Activated CD8-positive, alpha-beta T cell treated with anti-CD3 and anti-CD28 coated beads for 36 hours (primary cell): ENCODE measurements around the gene CALN1. TPM values are rescaled to one million over a fixed set of nuclear protein-coding genes. Genes with fewer than 3 reads are reported as not detected.

ENCODE experiments used
- ATAC-seq: fragments of 200-7000 bp; cut with Tn5 transposase; one replicate; pipeline ENCODE4 v1.10.0; 2021; ENCODE audit warnings: mild to moderate bottlenecking, moderate library complexity
- CTCF ChIA-PET: fragments of 350-600 bp; sonication (Branson Sonifier 250); formaldehyde crosslinking; loops from one replicate; lab custom pipeline; 2021; ENCODE audit warnings: antibody characterized with exemption; lab: Charles Lee
- POLR2A ChIA-PET: fragments of 350-600 bp; sonication (Branson Sonifier 250); formaldehyde crosslinking; loops from one replicate; lab custom pipeline; 2021; ENCODE audit warnings: antibody characterized with exemption; lab: Charles Lee
- DNase-seq: peaks from one replicate; pipeline ENCODE4 v3.0.0-alpha.2; 2020
- H3K27ac Mint-ChIP-seq: one replicate; pipeline ENCODE4 v1.8.0; 2021; ENCODE audit warnings: mild to moderate bottlenecking, mixed read lengths
- H3K27me3 Mint-ChIP-seq: one replicate; pipeline ENCODE4 v1.8.0; 2021; ENCODE audit warnings: mixed read lengths
- H3K36me3 Mint-ChIP-seq: one replicate; pipeline ENCODE4 v1.8.0; 2021; ENCODE audit warnings: low read depth, mixed read lengths
- H3K4me1 Mint-ChIP-seq: one replicate; pipeline ENCODE4 v1.8.0; 2021; ENCODE audit warnings: low read depth, mixed read lengths
- H3K4me3 Mint-ChIP-seq: one replicate; pipeline ENCODE4 v1.8.0; 2021; ENCODE audit warnings: mild to moderate bottlenecking, moderate library complexity, mixed read lengths
- H3K9me3 Mint-ChIP-seq: one replicate; pipeline ENCODE4 v1.8.0; 2021; ENCODE audit warnings: mixed read lengths
- intact Hi-C: fragments of 100-400 bp; cut with micrococcal nuclease; formaldehyde crosslinking; loops from one replicate; pipeline ENCODE4 v1.10.0; 2022
- total RNA-seq, 2 experiments: library from RNA; stranded (reverse); gene quantifications; one replicate each; pipeline ENCODE4 v1.2.3, GENCODE V29; 2021
- TF ChIP-seq, protein P1 (sequence below): fragments of 200-600 bp; IDR thresholded peaks from one replicate; pipeline ENCODE4 v1.8.0; 2022; ENCODE audit warnings: antibody characterized with exemption, mild to moderate bottlenecking

The CALN1 gene
- total RNA-seq, 2 experiments from 2014 or later, result 0.02 to 0.16 TPM

DNA sequence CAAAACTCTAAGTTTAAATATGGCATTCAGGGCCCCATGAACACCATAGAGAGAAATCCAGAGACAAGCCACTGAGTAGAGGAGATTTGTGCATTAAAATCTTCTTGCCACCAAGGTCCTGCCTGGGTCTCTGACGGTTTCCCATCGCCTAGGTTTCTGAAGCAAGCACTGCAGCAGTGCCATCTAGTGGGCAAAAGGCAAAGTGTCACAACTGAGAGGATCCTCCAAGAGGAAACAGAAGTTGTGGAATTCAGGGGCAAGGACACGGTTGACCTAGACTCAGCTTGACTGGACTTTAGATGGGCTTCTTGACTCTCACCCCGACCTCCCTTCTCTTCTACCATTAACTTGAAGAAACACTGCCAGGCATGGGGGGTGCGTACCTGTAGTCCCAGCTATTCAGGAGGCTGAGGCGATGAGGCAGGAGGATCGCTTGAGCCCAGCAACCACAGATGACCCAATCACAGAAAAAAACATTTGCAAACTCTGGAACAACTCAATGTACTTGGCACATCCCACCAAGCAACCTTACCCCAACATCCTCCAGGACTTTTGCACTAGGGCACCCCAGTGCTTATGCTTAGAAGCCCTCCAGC, 676.1 kb downstream of the CALN1 start:
- ChIA-PET POLR2A (no interaction called here), CTCF (interaction anchor here (0.8 to 4.3 kb wide), 8 partner anchors 9 to 1022 kb away, joined by 3 to 21 read pairs (median 4); no protein-coding TSS in a partner anchor)
- H3K27ac Mint-ChIP-seq, result no peak overlapping the region
- ATAC-seq (no peak), DNase-seq (peak; percentile 66)
- intact Hi-C loops, result no loop called here
- H3K4me1 Mint-ChIP-seq, result no peaks in the 10 kb centered on the region
- H3K36me3 Mint-ChIP-seq, result no peaks in the 10 kb centered on the region
- TF ChIP-seq, protein P1, sequence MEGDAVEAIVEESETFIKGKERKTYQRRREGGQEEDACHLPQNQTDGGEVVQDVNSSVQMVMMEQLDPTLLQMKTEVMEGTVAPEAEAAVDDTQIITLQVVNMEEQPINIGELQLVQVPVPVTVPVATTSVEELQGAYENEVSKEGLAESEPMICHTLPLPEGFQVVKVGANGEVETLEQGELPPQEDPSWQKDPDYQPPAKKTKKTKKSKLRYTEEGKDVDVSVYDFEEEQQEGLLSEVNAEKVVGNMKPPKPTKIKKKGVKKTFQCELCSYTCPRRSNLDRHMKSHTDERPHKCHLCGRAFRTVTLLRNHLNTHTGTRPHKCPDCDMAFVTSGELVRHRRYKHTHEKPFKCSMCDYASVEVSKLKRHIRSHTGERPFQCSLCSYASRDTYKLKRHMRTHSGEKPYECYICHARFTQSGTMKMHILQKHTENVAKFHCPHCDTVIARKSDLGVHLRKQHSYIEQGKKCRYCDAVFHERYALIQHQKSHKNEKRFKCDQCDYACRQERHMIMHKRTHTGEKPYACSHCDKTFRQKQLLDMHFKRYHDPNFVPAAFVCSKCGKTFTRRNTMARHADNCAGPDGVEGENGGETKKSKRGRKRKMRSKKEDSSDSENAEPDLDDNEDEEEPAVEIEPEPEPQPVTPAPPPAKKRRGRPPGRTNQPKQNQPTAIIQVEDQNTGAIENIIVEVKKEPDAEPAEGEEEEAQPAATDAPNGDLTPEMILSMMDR, result peak; percentile 82
- no peaks in the 10 kb centered on the region for H3K9me3 Mint-ChIP-seq
- peaks cover 6% of the 10 kb centered on the region for H3K27me3 Mint-ChIP-seq
- H3K4me3 Mint-ChIP-seq, result no peak overlapping the region

- Mint-ChIP-seq H3K4me3 (no peak overlapping the region), H3K4me1 (no peaks in the 10 kb centered on the region), H3K9me3 (peaks cover 1% of the 10 kb centered on the region), H3K36me3 (no peaks in the 10 kb centered on the region), H3K27me3 (peaks cover 6% of the 10 kb centered on the region), H3K27ac (no peak overlapping the region)
- intact Hi-C loops, result loop anchor here (2.0 kb wide), 1 partner anchor 876 kb away; no protein-coding TSS in a partner anchor
- ChIA-PET CTCF (interaction anchor here (0.6 to 4.3 kb wide), 8 partner anchors 9 to 904 kb away, joined by 3 to 21 read pairs (median 3); no protein-coding TSS in a partner anchor), POLR2A (no interaction called here)
- TF ChIP-seq, protein P1, result peak; percentile 88
- no peak for ATAC-seq
- DNase-seq, result peak; percentile 77
These were observed 678.8 kb downstream of the CALN1 start for GRCh38 chr7:71733107-71733870.

- Mint-ChIP-seq H3K27me3 (peaks cover 6% of the 10 kb centered on the region), H3K36me3 (no peaks in the 10 kb centered on the region), H3K27ac (no peak overlapping the region), H3K9me3 (peaks cover 1% of the 10 kb centered on the region), H3K4me1 (no peaks in the 10 kb centered on the region), H3K4me3 (no peak overlapping the region)
- ATAC-seq (no peak), DNase-seq (no peak)
- POLR2A ChIA-PET, result no interaction called here
- CTCF ChIA-PET, result interaction anchor here (1.0 kb wide), 1 partner anchor 143 kb away, joined by 3 read pairs; no protein-coding TSS in a partner anchor
- intact Hi-C loops, result loop anchor here (2.0 kb wide), 1 partner anchor 875 kb away; no protein-coding TSS in a partner anchor
- TF ChIP-seq, protein P1, result no peak
These were observed 680.4 kb downstream of the CALN1 start for GRCh38 chr7:71731740-71732139.
